ENCODE results near the gene PRDM11. TPM values are rescaled to one million over a fixed set of nuclear protein-coding genes. Genes with fewer than 3 reads are reported as not detected.
A peak's percentile ranks its signal among the peaks of the same experiment; 100 is the strongest.

Gene PRDM11
- total RNA-seq, 1 donor from 2014 or later: 4.6 TPM

GRCh38 chr11:45168366-45169130, 22.1 kb downstream of the PRDM11 start:
- DNase-seq (ENCODE audit: low read depth): no peak
- TF ChIP-seq CTCF (conservative IDR thresholded peaks at IDR 0.05; ENCODE audit: low read depth, low read length): no peak
- no peak overlapping the region for H3K4me3 ChIP-seq (ENCODE audit: low read depth, low read length)

GRCh38 chr11:45169310-45170072, 23.1 kb downstream of the PRDM11 start:
- no peak overlapping the region for H3K4me3 ChIP-seq (ENCODE audit: low read depth, low read length)
- no peak for TF ChIP-seq CTCF (conservative IDR thresholded peaks at IDR 0.05; ENCODE audit: low read depth, low read length)
- DNase-seq (ENCODE audit: low read depth): peak; percentile 18

GRCh38 chr11:45170484-45170883, 24.0 kb downstream of the PRDM11 start:
- no peak for TF ChIP-seq CTCF (conservative IDR thresholded peaks at IDR 0.05; ENCODE audit: low read depth, low read length)
- H3K4me3 ChIP-seq (ENCODE audit: low read depth, low read length): no peak overlapping the region
- DNase-seq (ENCODE audit: low read depth): no peak

- TF ChIP-seq CTCF (conservative IDR thresholded peaks at IDR 0.05; ENCODE audit: low read depth, low read length): no peak
- H3K4me3 ChIP-seq (ENCODE audit: low read depth, low read length): no peak overlapping the region
- DNase-seq (ENCODE audit: low read depth): no peak
Observed at GRCh38 chr11:45171550-45171949, 25.1 kb downstream of the PRDM11 start.

- no peak for TF ChIP-seq CTCF (conservative IDR thresholded peaks at IDR 0.05; ENCODE audit: low read depth, low read length)
- DNase-seq (ENCODE audit: low read depth): no peak
- H3K4me3 ChIP-seq (ENCODE audit: low read depth, low read length): no peak overlapping the region
Observed at GRCh38 chr11:45173064-45173463, 26.6 kb downstream of the PRDM11 start.

- no peak overlapping the region for H3K4me3 ChIP-seq (ENCODE audit: low read depth, low read length)
- no peak for TF ChIP-seq CTCF (conservative IDR thresholded peaks at IDR 0.05; ENCODE audit: low read depth, low read length)
- no peak for DNase-seq (ENCODE audit: low read depth)
Observed at GRCh38 chr11:45174168-45174835, 27.9 kb downstream of the PRDM11 start.
